GM12878 (cell line): ENCODE measurements around the gene HS6ST3. TPM values are rescaled to one million over a fixed set of nuclear protein-coding genes. Genes with fewer than 3 reads are reported as not detected.

ENCODE experiments used
- ATAC-seq: fragments of 200-7000 bp; cut with Tn5 transposase; 3 replicates; pipeline ENCODE4 v1.9.1; 2020; ENCODE audit warnings: mild to moderate bottlenecking, moderate library complexity
- BruUV-seq: library from RNA; stranded (reverse); fragments of 400-500 nt; replicated peaks from 2 replicates; lab custom pipeline; 2021; lab: Mats Ljungman, UMichigan
- CTCF ChIA-PET: fragments of 300-600 bp; sonication (Branson Sonifier 250); formaldehyde crosslinking; extraction: SDS; loops from one replicate; lab custom pipeline; 2021; ENCODE audit warnings: inconsistent platforms; lab: Yijun Ruan, JAX
- POLR2A ChIA-PET: fragments of 350-600 bp; formaldehyde crosslinking; extraction: SDS; loops from one replicate; lab custom pipeline; 2021; ENCODE audit warnings: inconsistent platforms; lab: Charles Lee
- RAD21 ChIA-PET: fragments of 300-600 bp; sonication (Branson Sonifier 250); formaldehyde crosslinking; loops from one replicate; lab custom pipeline; 2023; ENCODE audit warnings: antibody characterized with exemption; ENCODE audit not compliant: unreplicated experiment; lab: Charles Lee
- SMC1A ChIA-PET: fragments of 300-600 bp; sonication (Branson Sonifier 250); formaldehyde crosslinking; loops from one replicate; lab custom pipeline; 2023; ENCODE audit not compliant: unreplicated experiment, uncharacterized antibody; lab: Charles Lee
- DNase-seq: peaks from one replicate; pipeline ENCODE4 v3.0.0-alpha.2; 2011; ENCODE audit warnings: low read depth, low spot score
- FAIRE-seq: peaks from 3 replicates; lab custom pipeline; 2011; peaks lifted over from hg19 to GRCh38; lab: Jason Lieb, UNC
- H2AFZ ChIP-seq: 2 replicates; pipeline ENCODE4 v1.6.0; 2011; ENCODE audit warnings: low read depth, low read length, control low read depth; ENCODE audit not compliant: control insufficient read depth
- H3K27ac ChIP-seq: 2 replicates; pipeline ENCODE4 v1.5.1; 2011; ENCODE audit warnings: control low read depth; ENCODE audit not compliant: control insufficient read depth, insufficient read depth
- H3K27me3 ChIP-seq, 2 experiments: replicated peaks in 1 of 2; 2 replicates each; pipeline versions ENCODE4 v1.6.0 to v1.6.1; 2011; ENCODE audit warnings: low read length in 1 of 2; ENCODE audit not compliant: control insufficient read depth in 2 of 2, insufficient read depth in 2 of 2
- H3K36me3 ChIP-seq, 2 experiments: 2 replicates each; pipeline ENCODE4 v1.5.1; 2011; ENCODE audit warnings: low read length in 1 of 2; ENCODE audit not compliant: control insufficient read depth in 2 of 2, insufficient read depth in 2 of 2
- H3K4me1 ChIP-seq: 2 replicates; pipeline ENCODE4 v1.6.1; 2011; ENCODE audit warnings: mild to moderate bottlenecking, low read length, moderate library complexity, mixed read lengths; ENCODE audit not compliant: control insufficient read depth, insufficient read depth
- H3K4me2 ChIP-seq: 2 replicates; pipeline ENCODE4 v1.6.0; 2011; ENCODE audit warnings: control low read depth; ENCODE audit not compliant: control insufficient read depth, insufficient read depth
- H3K4me3 ChIP-seq: fragments of 200-600 bp; sonication (generic); 2 replicates; pipeline ENCODE4 v1.5.1; 2016
- H3K79me2 ChIP-seq: 2 replicates; pipeline ENCODE4 v1.6.0; 2011; ENCODE audit warnings: low read length; ENCODE audit not compliant: control insufficient read depth, insufficient read depth
- H3K9ac ChIP-seq: 2 replicates; pipeline ENCODE4 v1.8.0; 2011; ENCODE audit warnings: low read length, control low read depth, mixed read lengths; ENCODE audit not compliant: control insufficient read depth, insufficient read depth
- H3K9me3 ChIP-seq: replicated peaks from 3 replicates; pipeline ENCODE4 v1.5.1; 2011; ENCODE audit warnings: mild to moderate bottlenecking, low read length; ENCODE audit not compliant: control insufficient read depth, insufficient read depth
- H4K20me1 ChIP-seq: 2 replicates; pipeline ENCODE4 v1.6.0; 2011; ENCODE audit not compliant: control insufficient read depth, insufficient read depth
- EP300 ChIP-seq, 2 experiments: fragments of 150-350 bp in 1 of 2; IDR thresholded peaks; 2 replicates each; pipeline ENCODE4 v1.6.1; 2011 to 2012; ENCODE audit warnings: low read depth in 2 of 2, low read length in 2 of 2, borderline replicate concordance in 1 of 2, improper control_type of control experiment in 1 of 2, inconsistent platforms in 1 of 2; ENCODE audit not compliant: control insufficient read depth in 1 of 2
- FOXM1 ChIP-seq: IDR thresholded peaks from 2 replicates; pipeline ENCODE4 v1.6.1; 2012; ENCODE audit warnings: low read depth, mild to moderate bottlenecking, inconsistent platforms, low read length, moderate library complexity
- MEF2A ChIP-seq: IDR thresholded peaks from 2 replicates; pipeline ENCODE4 v1.6.1; 2011; ENCODE audit warnings: low read depth, mild to moderate bottlenecking, low read length, moderate library complexity; ENCODE audit not compliant: insufficient read depth
- MTA2 ChIP-seq: fragments of 450-650 bp; IDR thresholded peaks from 2 replicates; pipeline ENCODE4 v1.6.1; 2016; ENCODE audit warnings: low read depth, mild to moderate bottlenecking, moderate library complexity
- PAX8 ChIP-seq: fragments of 450-650 bp; IDR thresholded peaks from 2 replicates; pipeline ENCODE4 v1.6.1; 2017; ENCODE audit warnings: mild to moderate bottlenecking, moderate library complexity
- RFX5 ChIP-seq: IDR thresholded peaks from 2 replicates; pipeline ENCODE4 v1.6.1; 2011; ENCODE audit warnings: low read depth, low read length, improper control_type of control experiment
- SMAD1 ChIP-seq: fragments of 450-650 bp; IDR thresholded peaks from 2 replicates; pipeline ENCODE4 v1.6.1; 2018; ENCODE audit warnings: mild to moderate bottlenecking, low read depth; ENCODE audit not compliant: partially characterized antibody
- TCF3 ChIP-seq: IDR thresholded peaks from 2 replicates; pipeline ENCODE4 v1.6.1; 2012; ENCODE audit warnings: low read depth, mild to moderate bottlenecking, low read length, borderline replicate concordance; ENCODE audit not compliant: insufficient read depth
- ZBTB33 ChIP-seq: fragments of 450-650 bp; IDR thresholded peaks from 2 replicates; pipeline ENCODE4 v1.6.1; 2017; ENCODE audit warnings: mild to moderate bottlenecking
- WGBS: methylation state at CpG from one replicate; pipeline ENCODE4 v1.1.6; 2016; ENCODE audit warnings: low lambda C conversion rate; ENCODE audit not compliant: insufficient replicate concordance, insufficient coverage; ENCODE audit errors: missing lambda C conversion rate; 5-methylcytosine and 5-hydroxymethylcytosine counted together
- in situ Hi-C: fragments of 300-500 bp; cut with MboI; formaldehyde crosslinking; loops from 9 replicates; pipeline ENCODE4 v1.14.3; 2018; ENCODE audit warnings: mixed read lengths
- intact Hi-C: fragments of 100-400 bp; cut with micrococcal nuclease; formaldehyde crosslinking; loops from one replicate; pipeline ENCODE4 v1.14.2; 2022; ENCODE audit not compliant: unreplicated experiment
- polyA plus RNA-seq, 11 experiments: library from polyadenylated mRNA; depleted of rRNA in 4 of 11; unstranded in 6 of 11; stranded (reverse) in 5 of 11; fragments of >200 nt; fragmentation: Nextera tagmentation in 4 of 11; fragmentation: Illumina TruSeq in 1 of 11; extraction: Ambion mirVana in 4 of 11; extraction: Trizol in 1 of 11; gene quantifications; 1 replicate in 1 of 11; 2 replicates in 10 of 11; pipeline versions ENCODE4 v1.2.1 to v1.2.3, GENCODE V29; 2011 to 2016; ENCODE audit warnings: inconsistent platforms in 2 of 11, missing spikeins in 2 of 11, low read depth in 1 of 11
- total RNA-seq, 4 experiments: library from RNA; depleted of rRNA in 3 of 4; stranded (reverse); fragments of >200 nt in 3 of 4; fragmentation: Illumina TruSeq in 1 of 4; extraction: Trizol in 1 of 4; gene quantifications; 2 replicates each; pipeline versions ENCODE4 v1.2.1 to v1.2.3, GENCODE V29; 2013 to 2021

HS6ST3 gene
- total and polyA plus RNA-seq, 10 of the 15 experiments (the other 5 are each of a cell fraction or from before 2014, with no cell fraction given), result under 0.01 to 2.9 TPM; not detected in 8

DNA sequence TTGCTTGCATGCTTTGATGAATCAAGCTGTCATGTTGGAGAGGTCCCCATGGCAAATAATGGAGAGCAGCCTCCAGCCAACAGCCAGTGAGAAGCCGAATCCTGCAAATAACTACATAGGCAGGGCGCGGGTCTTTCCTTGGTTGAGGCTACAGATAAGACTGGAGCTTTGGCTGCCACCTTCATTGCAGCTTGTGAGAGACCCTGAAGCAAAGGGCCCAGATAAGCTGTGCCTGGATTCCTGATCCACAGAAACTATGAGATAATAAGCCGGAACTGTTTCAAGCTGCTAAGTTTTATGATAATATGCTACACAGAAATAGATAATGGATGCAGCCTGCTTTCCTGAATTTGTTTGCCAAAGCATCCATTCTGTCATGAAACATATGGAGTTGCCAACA lies 257.0 kb downstream of the HS6ST3 start:
- ChIA-PET POLR2A (no interaction called here), SMC1A (no interaction called here), CTCF (no interaction called here), RAD21 (no interaction called here)
- intact Hi-C loops (no loop called here), in situ Hi-C loops (no loop called here)
- no peak overlapping the region for H3K4me3 ChIP-seq
- H3K27me3 ChIP-seq, result no peaks in the 10 kb centered on the region
- DNase-seq, result no peak
- no peak overlapping the region for H3K27ac ChIP-seq
- TF ChIP-seq FOXM1 (no peak), ZBTB33 (no peak), RFX5 (no peak), TCF3 (no peak), EP300 (IDR thresholded peaks at IDR 0.05; ENCODE audit: borderline replicate concordance in 1 of 2, control insufficient read depth in 1 of 2, low read depth in 2 of 2, low read length in 2 of 2) (no peak), MEF2A (no peak), MTA2 (no peak), SMAD1 (no peak), PAX8 (no peak)
- H3K9me3 ChIP-seq, result no peaks in the 10 kb centered on the region
- WGBS, result 62% methylated on average over 4 of the region's 4 CpGs
- no peaks in the 10 kb centered on the region for H3K79me2 ChIP-seq
- no peaks in the 10 kb centered on the region for H4K20me1 ChIP-seq
- no peak for ATAC-seq
- no peak for FAIRE-seq
- no peak overlapping the region for H3K4me2 ChIP-seq
- H3K9ac ChIP-seq, result no peak overlapping the region
- H2AFZ ChIP-seq, result no peak overlapping the region
- H3K36me3 ChIP-seq, result no peaks in the 10 kb centered on the region
- BruUV-seq, result no TSS peak
- H3K4me1 ChIP-seq, result no peaks in the 10 kb centered on the region
